ENCODE measurements around the gene DHX8.

- TF ChIP-seq CTCF (IDR thresholded peaks at IDR 0.05), result no peak
- no peak for TF ChIP-seq EP300 (IDR thresholded peaks at IDR 0.05; ENCODE audit: low read depth)
- TF ChIP-seq POLR2AphosphoS5 (IDR thresholded peaks at IDR 0.05), result no peak
- TF ChIP-seq POLR2A (IDR thresholded peaks at IDR 0.05), result no peak
Measured at GRCh38 chr17:43528319-43528987, 44.7 kb downstream of the DHX8 start.

All from transverse colon (tissue), 4 donors.